ENCODE measurements around the gene UGDH.

DNA sequence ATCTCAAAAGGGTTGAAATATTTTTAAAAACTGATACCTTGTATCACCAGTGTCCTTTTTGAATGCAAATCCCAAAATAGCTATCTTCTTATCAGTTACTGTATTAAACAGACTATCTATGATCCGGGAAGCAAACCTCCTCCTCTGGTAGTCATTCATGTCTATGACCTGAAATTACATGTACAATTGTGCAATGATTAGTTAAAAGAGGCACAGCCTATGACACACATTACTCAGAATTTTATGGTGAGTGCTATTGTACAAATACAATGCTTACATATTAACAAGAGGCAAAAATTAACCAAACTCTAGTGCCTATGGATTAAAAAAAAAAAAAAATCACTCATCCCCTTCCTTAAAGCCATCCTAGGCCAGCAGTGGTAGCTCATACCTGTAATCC, 21.7 kb downstream of the UGDH start:
- TF ChIP-seq, protein P1, sequence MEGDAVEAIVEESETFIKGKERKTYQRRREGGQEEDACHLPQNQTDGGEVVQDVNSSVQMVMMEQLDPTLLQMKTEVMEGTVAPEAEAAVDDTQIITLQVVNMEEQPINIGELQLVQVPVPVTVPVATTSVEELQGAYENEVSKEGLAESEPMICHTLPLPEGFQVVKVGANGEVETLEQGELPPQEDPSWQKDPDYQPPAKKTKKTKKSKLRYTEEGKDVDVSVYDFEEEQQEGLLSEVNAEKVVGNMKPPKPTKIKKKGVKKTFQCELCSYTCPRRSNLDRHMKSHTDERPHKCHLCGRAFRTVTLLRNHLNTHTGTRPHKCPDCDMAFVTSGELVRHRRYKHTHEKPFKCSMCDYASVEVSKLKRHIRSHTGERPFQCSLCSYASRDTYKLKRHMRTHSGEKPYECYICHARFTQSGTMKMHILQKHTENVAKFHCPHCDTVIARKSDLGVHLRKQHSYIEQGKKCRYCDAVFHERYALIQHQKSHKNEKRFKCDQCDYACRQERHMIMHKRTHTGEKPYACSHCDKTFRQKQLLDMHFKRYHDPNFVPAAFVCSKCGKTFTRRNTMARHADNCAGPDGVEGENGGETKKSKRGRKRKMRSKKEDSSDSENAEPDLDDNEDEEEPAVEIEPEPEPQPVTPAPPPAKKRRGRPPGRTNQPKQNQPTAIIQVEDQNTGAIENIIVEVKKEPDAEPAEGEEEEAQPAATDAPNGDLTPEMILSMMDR (IDR thresholded peaks at IDR 0.05; ENCODE audit: low read depth, low read length, poor library complexity, severe bottlenecking) = no peak
- TF ChIP-seq EZH2phosphoT487 (IDR thresholded peaks at IDR 0.05; ENCODE audit: borderline replicate concordance, low read length) = no peak

Measured in DOHH2 (cell line).